Astrocyte of the spinal cord (primary cell): ENCODE data around the gene CPA1.

Source experiments
- DNase-seq: peaks from one replicate; pipeline ENCODE4 v3.0.0; 2011; ENCODE audit warnings: low read depth, low spot score
- H3K4me3 ChIP-seq: 2 replicates; pipeline ENCODE4 v1.5.1; 2011; ENCODE audit warnings: low read depth, mild to moderate bottlenecking, low read length, moderate library complexity
- in situ Hi-C: cut with HindIII; loops from 2 replicates; pipeline ENCODE4 v1.10.0; 2017; ENCODE audit warnings: low sequenced_read_pairs
- TF ChIP-seq, protein P1 (sequence below): IDR thresholded peaks from 2 replicates; pipeline ENCODE4 v1.5.1; 2012; ENCODE audit warnings: low read depth, mild to moderate bottlenecking, low read length, inconsistent platforms

The CPA1 gene

DNA sequence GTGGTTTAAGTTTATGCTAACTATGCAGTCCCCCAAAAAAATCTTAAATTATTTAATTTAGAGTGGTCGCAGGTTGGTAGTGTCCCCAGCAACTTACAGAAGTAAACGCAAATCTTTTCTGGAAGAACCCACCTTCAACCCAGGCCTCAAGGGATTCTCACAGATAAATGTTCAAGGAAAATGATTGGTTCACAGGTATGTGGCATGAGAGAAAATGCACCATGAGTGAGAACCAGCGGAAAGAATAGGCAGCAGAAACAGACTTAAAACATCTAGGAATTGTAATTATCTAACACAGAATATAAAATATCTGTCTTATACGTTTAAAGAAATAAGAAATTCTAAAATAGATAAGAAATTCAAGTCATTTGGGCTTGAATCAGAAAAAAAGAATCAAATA is 38.4 kb upstream of the CPA1 start:
- DNase-seq: no peak
- TF ChIP-seq, protein P1, sequence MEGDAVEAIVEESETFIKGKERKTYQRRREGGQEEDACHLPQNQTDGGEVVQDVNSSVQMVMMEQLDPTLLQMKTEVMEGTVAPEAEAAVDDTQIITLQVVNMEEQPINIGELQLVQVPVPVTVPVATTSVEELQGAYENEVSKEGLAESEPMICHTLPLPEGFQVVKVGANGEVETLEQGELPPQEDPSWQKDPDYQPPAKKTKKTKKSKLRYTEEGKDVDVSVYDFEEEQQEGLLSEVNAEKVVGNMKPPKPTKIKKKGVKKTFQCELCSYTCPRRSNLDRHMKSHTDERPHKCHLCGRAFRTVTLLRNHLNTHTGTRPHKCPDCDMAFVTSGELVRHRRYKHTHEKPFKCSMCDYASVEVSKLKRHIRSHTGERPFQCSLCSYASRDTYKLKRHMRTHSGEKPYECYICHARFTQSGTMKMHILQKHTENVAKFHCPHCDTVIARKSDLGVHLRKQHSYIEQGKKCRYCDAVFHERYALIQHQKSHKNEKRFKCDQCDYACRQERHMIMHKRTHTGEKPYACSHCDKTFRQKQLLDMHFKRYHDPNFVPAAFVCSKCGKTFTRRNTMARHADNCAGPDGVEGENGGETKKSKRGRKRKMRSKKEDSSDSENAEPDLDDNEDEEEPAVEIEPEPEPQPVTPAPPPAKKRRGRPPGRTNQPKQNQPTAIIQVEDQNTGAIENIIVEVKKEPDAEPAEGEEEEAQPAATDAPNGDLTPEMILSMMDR: no peak
- in situ Hi-C loops: no loop called here
- no peak overlapping the region for H3K4me3 ChIP-seq

DNA sequence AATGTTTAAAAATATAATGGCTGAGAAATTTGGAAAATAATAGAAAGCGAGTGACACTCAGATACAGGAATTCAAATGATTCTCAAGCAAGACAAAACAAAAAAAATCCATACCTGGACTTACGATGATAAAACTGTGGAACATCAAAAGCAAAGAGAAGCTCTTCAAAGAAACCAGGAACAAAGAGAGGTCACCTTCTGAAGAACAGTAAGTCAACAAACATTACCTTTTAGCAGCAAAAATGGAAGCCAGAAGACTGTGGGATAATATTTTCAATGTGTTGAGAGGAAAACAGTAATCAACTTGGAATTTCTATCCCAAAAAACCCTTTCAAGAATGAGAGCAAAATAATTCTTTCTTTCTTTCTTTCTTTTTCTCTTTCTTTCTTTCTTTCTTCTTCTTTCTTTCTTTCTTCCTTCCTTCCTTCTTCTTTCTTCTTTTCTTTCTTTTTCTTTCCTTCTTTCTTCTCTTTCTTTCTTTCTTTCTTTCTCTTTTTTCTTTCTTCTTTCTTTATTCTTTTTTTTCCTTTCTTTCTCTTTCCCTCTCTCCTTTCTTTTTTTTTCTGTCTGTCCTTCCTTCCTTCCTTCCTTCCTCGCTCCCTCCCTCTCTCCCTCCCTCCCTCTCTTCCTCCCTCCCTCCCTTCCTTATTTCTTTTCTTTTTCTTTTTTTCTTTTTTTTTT is 37.5 kb upstream of the CPA1 start:
- TF ChIP-seq, protein P1: no peak
- no peak for DNase-seq
- no peak overlapping the region for H3K4me3 ChIP-seq
- in situ Hi-C loops: no loop called here

DNA sequence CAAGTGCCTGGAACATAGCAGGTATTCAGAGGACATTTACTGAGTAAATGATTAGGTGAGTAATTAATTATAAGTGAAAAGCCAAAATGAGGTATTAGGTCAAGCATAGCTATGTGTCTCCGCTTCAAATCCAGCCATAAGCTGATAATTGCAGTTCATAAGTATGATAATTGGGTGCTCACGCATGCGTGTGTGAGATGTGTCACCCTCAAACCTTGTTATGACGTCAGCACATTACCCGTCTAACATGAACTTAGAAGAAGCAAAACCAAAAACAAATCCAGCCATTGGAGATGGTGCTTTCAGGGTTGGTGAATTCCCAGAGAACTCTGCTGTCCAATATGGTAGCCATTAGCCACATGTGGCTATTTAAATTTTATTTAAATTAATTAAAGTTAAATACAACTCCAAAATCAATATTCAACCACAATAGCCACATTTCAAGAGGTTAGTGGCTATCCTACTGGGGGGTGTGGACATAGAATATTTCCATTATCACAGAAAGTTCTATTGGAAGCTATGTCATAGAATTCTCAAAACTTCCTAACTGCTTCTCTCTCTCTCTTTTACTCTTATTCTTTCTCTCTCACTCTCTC is 35.9 kb upstream of the CPA1 start, which contains the start of gene CPA5:
Gene CPA5 (plus strand): TSS at position 546 of the 596 bp plus-strand sequence. CDS start 1,670 bp downstream, outside the sequence.
- H3K4me3 ChIP-seq: peak within 1 kb of the TSS; percentile 1

DNA sequence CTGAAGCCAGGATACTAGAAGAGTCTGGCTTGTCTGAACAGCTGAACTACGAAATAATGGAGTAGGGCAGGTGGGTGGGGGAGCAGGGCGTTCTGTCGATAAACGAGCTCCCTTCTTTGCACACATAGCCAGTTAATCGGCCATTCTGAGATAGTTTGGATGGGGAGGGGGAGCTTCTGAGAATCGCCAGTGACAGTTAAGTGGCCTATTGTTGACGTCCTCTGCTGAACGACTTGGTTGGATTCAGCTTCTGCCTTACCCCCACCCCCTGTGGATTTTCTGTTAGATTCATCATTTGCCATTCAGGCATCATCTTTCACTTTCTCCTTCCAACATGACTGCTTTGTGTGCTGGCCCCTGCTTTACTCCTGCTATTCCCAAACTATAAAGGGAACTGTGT is 35.2 kb upstream of the CPA1 start:
- TF ChIP-seq, protein P1: no peak
- in situ Hi-C loops: no loop called here
- peak overlapping the region; percentile 1 for H3K4me3 ChIP-seq
- peak; percentile 39 for DNase-seq

More for the DNA sequence above, 35.9 kb upstream of the CPA1 start, which contains the start of gene CPA5:
- no peak for DNase-seq
- TF ChIP-seq, protein P1: no peak
- in situ Hi-C loops: no loop called here

DNA sequence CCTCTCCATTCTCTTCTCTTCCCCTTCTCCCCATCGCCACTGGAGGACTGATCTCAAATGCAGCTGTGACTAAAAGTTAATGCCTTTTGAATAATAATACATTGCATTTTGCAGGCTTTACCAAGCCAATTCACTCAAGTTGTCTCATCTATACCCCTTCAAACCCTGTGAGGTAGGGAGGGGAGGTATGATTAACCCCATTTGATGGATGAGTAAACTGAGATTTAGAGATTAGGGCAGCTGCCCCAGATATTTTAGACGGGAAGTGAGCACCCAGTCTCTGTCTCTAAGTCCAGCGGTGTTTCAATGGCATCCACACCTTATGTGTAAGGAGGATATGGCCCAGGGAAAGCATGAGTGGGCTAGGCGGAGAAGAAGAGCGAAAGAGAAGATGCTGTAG is 34.6 kb upstream of the CPA1 start:
- DNase-seq: no peak
- TF ChIP-seq, protein P1: no peak
- in situ Hi-C loops: no loop called here
- H3K4me3 ChIP-seq: no peak overlapping the region

DNA sequence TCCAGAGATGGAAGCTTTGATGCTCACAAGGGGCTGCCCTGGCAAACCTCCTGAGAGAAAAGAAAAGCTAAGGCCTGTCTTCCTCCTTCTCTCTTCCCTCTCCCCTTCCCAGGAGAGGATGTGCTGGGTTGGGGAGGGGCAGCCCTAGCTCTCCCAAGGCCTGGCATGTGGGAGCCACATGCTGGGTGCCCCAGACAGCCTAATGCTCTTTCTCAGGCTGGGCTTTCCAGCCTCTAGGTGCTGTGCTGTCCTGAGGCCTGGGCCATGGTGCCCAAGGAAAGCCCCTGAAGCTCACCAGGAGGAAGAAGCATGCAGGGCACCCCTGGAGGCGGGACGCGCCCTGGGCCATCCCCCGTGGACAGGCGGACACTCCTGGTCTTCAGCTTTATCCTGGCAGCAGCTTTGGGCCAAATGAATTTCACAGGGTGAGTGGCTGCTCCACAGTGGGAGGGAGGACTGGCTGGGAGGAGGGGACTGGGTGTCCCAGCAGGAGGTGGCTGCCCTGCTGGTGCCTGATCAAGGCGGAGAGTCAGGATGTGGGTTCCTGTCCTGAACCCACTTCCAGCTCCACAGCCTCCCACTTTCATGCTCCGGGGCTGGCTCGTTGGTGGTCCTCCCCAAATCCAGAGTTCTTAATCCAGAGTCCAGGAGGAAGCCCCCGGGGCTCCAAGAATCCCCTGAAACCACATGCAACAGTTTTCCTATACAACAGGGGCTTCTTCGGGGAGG is 34.0 kb upstream of the CPA1 start:
- TF ChIP-seq, protein P1: no peak
- no peak overlapping the region for H3K4me3 ChIP-seq
- no peak for DNase-seq
- in situ Hi-C loops: no loop called here
